GM12878 (cell line): Measurements from ENCODE around the gene TUBB4B. TPM values are rescaled to one million over a fixed set of nuclear protein-coding genes. Genes with fewer than 3 reads are reported as not detected.

Experiments
- ATAC-seq: fragments of 200-7000 bp; cut with Tn5 transposase; 3 replicates; pipeline ENCODE4 v1.9.1; 2020; ENCODE audit warnings: mild to moderate bottlenecking, moderate library complexity
- BruUV-seq: library from RNA; stranded (reverse); fragments of 400-500 nt; replicated peaks from 2 replicates; lab custom pipeline; 2021; lab: Mats Ljungman, UMichigan
- CTCF ChIA-PET: fragments of 300-600 bp; sonication (Branson Sonifier 250); formaldehyde crosslinking; extraction: SDS; loops from one replicate; lab custom pipeline; 2021; ENCODE audit warnings: inconsistent platforms; lab: Yijun Ruan, JAX
- POLR2A ChIA-PET: fragments of 350-600 bp; formaldehyde crosslinking; extraction: SDS; loops from one replicate; lab custom pipeline; 2021; ENCODE audit warnings: inconsistent platforms; lab: Charles Lee
- RAD21 ChIA-PET: fragments of 300-600 bp; sonication (Branson Sonifier 250); formaldehyde crosslinking; loops from one replicate; lab custom pipeline; 2023; ENCODE audit warnings: antibody characterized with exemption; ENCODE audit not compliant: unreplicated experiment; lab: Charles Lee
- SMC1A ChIA-PET: fragments of 300-600 bp; sonication (Branson Sonifier 250); formaldehyde crosslinking; loops from one replicate; lab custom pipeline; 2023; ENCODE audit not compliant: unreplicated experiment, uncharacterized antibody; lab: Charles Lee
- DNase-seq: peaks from one replicate; pipeline ENCODE4 v3.0.0-alpha.2; 2011; ENCODE audit warnings: low read depth, low spot score
- FAIRE-seq: peaks from 3 replicates; lab custom pipeline; 2011; peaks lifted over from hg19 to GRCh38; lab: Jason Lieb, UNC
- H2AFZ ChIP-seq: 2 replicates; pipeline ENCODE4 v1.6.0; 2011; ENCODE audit warnings: low read depth, low read length, control low read depth; ENCODE audit not compliant: control insufficient read depth
- H3K27ac ChIP-seq: 2 replicates; pipeline ENCODE4 v1.5.1; 2011; ENCODE audit warnings: control low read depth; ENCODE audit not compliant: control insufficient read depth, insufficient read depth
- H3K27me3 ChIP-seq, 2 experiments: replicated peaks in 1 of 2; 2 replicates each; pipeline versions ENCODE4 v1.6.0 to v1.6.1; 2011; ENCODE audit warnings: low read length in 1 of 2; ENCODE audit not compliant: control insufficient read depth in 2 of 2, insufficient read depth in 2 of 2
- H3K36me3 ChIP-seq, 2 experiments: 2 replicates each; pipeline ENCODE4 v1.5.1; 2011; ENCODE audit warnings: low read length in 1 of 2; ENCODE audit not compliant: control insufficient read depth in 2 of 2, insufficient read depth in 2 of 2
- H3K4me1 ChIP-seq: 2 replicates; pipeline ENCODE4 v1.6.1; 2011; ENCODE audit warnings: mild to moderate bottlenecking, low read length, moderate library complexity, mixed read lengths; ENCODE audit not compliant: control insufficient read depth, insufficient read depth
- H3K4me2 ChIP-seq: 2 replicates; pipeline ENCODE4 v1.6.0; 2011; ENCODE audit warnings: control low read depth; ENCODE audit not compliant: control insufficient read depth, insufficient read depth
- H3K4me3 ChIP-seq: fragments of 200-600 bp; sonication (generic); 2 replicates; pipeline ENCODE4 v1.5.1; 2016
- H3K79me2 ChIP-seq: 2 replicates; pipeline ENCODE4 v1.6.0; 2011; ENCODE audit warnings: low read length; ENCODE audit not compliant: control insufficient read depth, insufficient read depth
- H3K9ac ChIP-seq: 2 replicates; pipeline ENCODE4 v1.8.0; 2011; ENCODE audit warnings: low read length, control low read depth, mixed read lengths; ENCODE audit not compliant: control insufficient read depth, insufficient read depth
- H3K9me3 ChIP-seq: replicated peaks from 3 replicates; pipeline ENCODE4 v1.5.1; 2011; ENCODE audit warnings: mild to moderate bottlenecking, low read length; ENCODE audit not compliant: control insufficient read depth, insufficient read depth
- H4K20me1 ChIP-seq: 2 replicates; pipeline ENCODE4 v1.6.0; 2011; ENCODE audit not compliant: control insufficient read depth, insufficient read depth
- CEBPZ ChIP-seq: fragments of 150-350 bp; IDR thresholded peaks from 2 replicates; pipeline ENCODE4 v1.6.1; 2016; ENCODE audit warnings: low read depth, low read length
- CTCF ChIP-seq, 3 experiments: IDR thresholded peaks in 2 of 3; conservative IDR thresholded peaks in 1 of 3; 2 replicates each; pipeline ENCODE4 v1.5.1; 2011; ENCODE audit warnings: low read depth in 3 of 3, low read length in 3 of 3, mild to moderate bottlenecking in 3 of 3, control low read depth in 2 of 3, moderate library complexity in 2 of 3, inconsistent platforms in 1 of 3, mixed read lengths in 1 of 3; ENCODE audit not compliant: control insufficient read depth in 2 of 3, insufficient read depth in 1 of 3; ENCODE audit errors: extremely low read depth in 1 of 3
- HDAC2 ChIP-seq: fragments of 200-600 bp; sonication (generic); IDR thresholded peaks from 2 replicates; pipeline ENCODE4 v1.6.1; 2017
- HSF1 ChIP-seq: fragments of 150-350 bp; IDR thresholded peaks from 2 replicates; pipeline ENCODE4 v1.6.1; 2014; ENCODE audit warnings: mild to moderate bottlenecking, low read depth, low read length
- KDM1A ChIP-seq: fragments of 200-600 bp; sonication (generic); IDR thresholded peaks from 2 replicates; pipeline ENCODE4 v1.6.1; 2016; ENCODE audit warnings: borderline replicate concordance
- MEF2B ChIP-seq: fragments of 450-650 bp; IDR thresholded peaks from 2 replicates; pipeline ENCODE4 v1.6.1; 2018; ENCODE audit warnings: mild to moderate bottlenecking, moderate library complexity; ENCODE audit not compliant: partially characterized antibody, poor library complexity, severe bottlenecking
- MTA2 ChIP-seq: fragments of 450-650 bp; IDR thresholded peaks from 2 replicates; pipeline ENCODE4 v1.6.1; 2016; ENCODE audit warnings: low read depth, mild to moderate bottlenecking, moderate library complexity
- NFYA ChIP-seq: IDR thresholded peaks from 2 replicates; pipeline ENCODE4 v1.6.1; 2011; ENCODE audit warnings: low read depth, mild to moderate bottlenecking, low read length, improper control_type of control experiment, borderline replicate concordance
- POLR2A ChIP-seq: IDR thresholded peaks from 2 replicates; pipeline ENCODE4 v1.6.1; 2011; ENCODE audit warnings: low read depth, mild to moderate bottlenecking, low read length
- SMC3 ChIP-seq: IDR thresholded peaks from 2 replicates; pipeline ENCODE4 v1.6.1; 2011; ENCODE audit warnings: low read length, improper control_type of control experiment, borderline replicate concordance
- SP1 ChIP-seq: IDR thresholded peaks from one replicate; pipeline ENCODE4 v1.6.1; 2011; ENCODE audit warnings: low read depth, low read length
- SRF ChIP-seq, 2 experiments: IDR thresholded peaks; 2 replicates each; pipeline ENCODE4 v1.6.1; 2011; ENCODE audit warnings: low read depth in 2 of 2, low read length in 2 of 2, mild to moderate bottlenecking in 1 of 2, moderate library complexity in 1 of 2
- SUPT20H ChIP-seq: IDR thresholded peaks from 2 replicates; pipeline ENCODE4 v1.6.1; 2011; ENCODE audit warnings: low read depth, mild to moderate bottlenecking, low read length, moderate library complexity, borderline replicate concordance; ENCODE audit not compliant: control insufficient read depth
- ZBTB33 ChIP-seq: fragments of 450-650 bp; IDR thresholded peaks from 2 replicates; pipeline ENCODE4 v1.6.1; 2017; ENCODE audit warnings: mild to moderate bottlenecking
- WGBS: methylation state at CpG from one replicate; pipeline ENCODE4 v1.1.6; 2016; ENCODE audit warnings: low lambda C conversion rate; ENCODE audit not compliant: insufficient replicate concordance, insufficient coverage; ENCODE audit errors: missing lambda C conversion rate; 5-methylcytosine and 5-hydroxymethylcytosine counted together
- in situ Hi-C: fragments of 300-500 bp; cut with MboI; formaldehyde crosslinking; loops from 9 replicates; pipeline ENCODE4 v1.14.3; 2018; ENCODE audit warnings: mixed read lengths
- intact Hi-C: fragments of 100-400 bp; cut with micrococcal nuclease; formaldehyde crosslinking; loops from one replicate; pipeline ENCODE4 v1.14.2; 2022; ENCODE audit not compliant: unreplicated experiment
- polyA plus RNA-seq, 11 experiments: library from polyadenylated mRNA; depleted of rRNA in 4 of 11; unstranded in 6 of 11; stranded (reverse) in 5 of 11; fragments of >200 nt; fragmentation: Nextera tagmentation in 4 of 11; fragmentation: Illumina TruSeq in 1 of 11; extraction: Ambion mirVana in 4 of 11; extraction: Trizol in 1 of 11; gene quantifications; 1 replicate in 1 of 11; 2 replicates in 10 of 11; pipeline versions ENCODE4 v1.2.1 to v1.2.3, GENCODE V29; 2011 to 2016; ENCODE audit warnings: inconsistent platforms in 2 of 11, missing spikeins in 2 of 11, low read depth in 1 of 11
- total RNA-seq, 4 experiments: library from RNA; depleted of rRNA in 3 of 4; stranded (reverse); fragments of >200 nt in 3 of 4; fragmentation: Illumina TruSeq in 1 of 4; extraction: Trizol in 1 of 4; gene quantifications; 2 replicates each; pipeline versions ENCODE4 v1.2.1 to v1.2.3, GENCODE V29; 2013 to 2021

Gene TUBB4B
- total and polyA plus RNA-seq, 10 of the 15 experiments (the other 5 are each of a cell fraction or from before 2014, with no cell fraction given) = 23.0 to 532 (median 254) TPM

- WGBS = 42% methylated on average over 36 of the region's 40 CpGs
- Histone ChIP-seq H3K27ac (no peak overlapping the region), H3K27me3 (no peaks in the 10 kb centered on the region), H3K4me3 (no peak overlapping the region), H3K4me2 (no peak overlapping the region), H3K9me3 (no peaks in the 10 kb centered on the region), H2AFZ (no peak overlapping the region), H3K9ac (no peak overlapping the region), H3K4me1 (peaks cover 25% of the 10 kb centered on the region), H4K20me1 (no peaks in the 10 kb centered on the region), H3K36me3 (no peaks in the 10 kb centered on the region), H3K79me2 (peaks cover 4% of the 10 kb centered on the region)
- in situ Hi-C loops (no loop called here), intact Hi-C loops (no loop called here)
- FAIRE-seq (no peak), ATAC-seq (no peak), DNase-seq (no peak)
- RAD21 ChIA-PET = interaction anchor here (1.0 to 4.6 kb wide), 2 partner anchors 45 to 116 kb away, joined by 4 to 20 read pairs; partner anchors contain the start of genes ANAPC2 and SSNA1
- CTCF ChIA-PET = interaction anchor here (1.2 to 1.3 kb wide), 2 partner anchors 116 to 138 kb away, joined by 3 to 4 read pairs; no protein-coding TSS in a partner anchor
- SMC1A ChIA-PET = no interaction called here
- BruUV-seq = no TSS peak
- POLR2A ChIA-PET = interaction anchor here (0.6 to 1.1 kb wide), 4 partner anchors 9 to 119 kb away, joined by 3 to 4 read pairs (median 3); partner anchors contain the start of genes CYSRT1 and TPRN
- no peak for TF ChIP-seq MEF2B
- TF ChIP-seq SP1 = no peak
- TF ChIP-seq CEBPZ = no peak
- no peak for TF ChIP-seq SRF (IDR thresholded peaks at IDR 0.05; ENCODE audit: low read depth in 2 of 2, low read length in 2 of 2)
- no peak for TF ChIP-seq CTCF (IDR thresholded peaks at IDR 0.05 in 2 of 3, conservative IDR thresholded peaks at IDR 0.05 in 1 of 3; ENCODE audit: control insufficient read depth in 2 of 3, extremely low read depth in 1 of 3, insufficient read depth in 1 of 3, low read depth in 3 of 3, low read length in 3 of 3)
- no peak for TF ChIP-seq HDAC2
- no peak for TF ChIP-seq SMC3
- TF ChIP-seq KDM1A = no peak
- no peak for TF ChIP-seq POLR2A
- TF ChIP-seq MTA2 = no peak
- no peak for TF ChIP-seq SUPT20H
- no peak for TF ChIP-seq ZBTB33
- no peak for TF ChIP-seq NFYA
- no peak for TF ChIP-seq HSF1
These were observed 6.9 kb upstream of the TUBB4B start for GRCh38 chr9:137234055-137234697.
